Measurements from ENCODE around the gene RUNX2.

RUNX2 gene

DNA sequence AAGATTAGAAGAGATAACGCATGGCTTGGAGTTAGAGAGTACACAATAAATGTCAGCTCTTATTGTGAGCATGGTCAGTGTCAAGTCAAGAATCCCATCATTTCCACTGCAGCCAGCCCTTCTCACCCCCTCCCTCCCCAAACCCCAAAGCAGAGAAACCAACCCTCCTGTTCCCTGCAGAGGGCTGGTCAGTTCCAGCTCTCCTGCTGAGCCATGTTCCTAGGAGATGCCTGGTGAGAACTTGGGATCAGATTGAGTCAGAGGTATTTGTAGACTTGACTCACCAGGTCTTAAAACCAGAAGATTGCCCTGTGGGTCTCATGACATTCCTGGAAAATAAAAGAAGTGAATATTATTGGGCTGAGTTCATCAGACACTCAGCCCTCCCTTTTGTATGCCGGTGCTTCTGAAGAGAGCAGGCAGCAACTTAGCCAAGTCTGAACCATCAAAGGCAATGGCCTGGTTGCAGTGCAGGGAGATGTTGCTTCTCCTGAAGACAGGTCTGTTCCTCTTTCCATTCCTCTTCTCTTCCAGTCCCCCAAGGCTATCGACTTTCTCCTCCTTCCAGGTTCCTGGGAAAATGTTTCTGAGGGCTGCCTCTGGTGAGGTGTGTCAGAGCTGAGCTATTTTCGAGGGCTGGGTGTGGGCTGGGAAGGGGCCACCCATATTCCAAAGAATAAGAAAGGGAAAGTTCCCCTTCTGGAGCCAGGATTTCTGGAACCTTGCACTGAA, 327.8 kb downstream of the RUNX2 start:
- TF ChIP-seq, protein P1, sequence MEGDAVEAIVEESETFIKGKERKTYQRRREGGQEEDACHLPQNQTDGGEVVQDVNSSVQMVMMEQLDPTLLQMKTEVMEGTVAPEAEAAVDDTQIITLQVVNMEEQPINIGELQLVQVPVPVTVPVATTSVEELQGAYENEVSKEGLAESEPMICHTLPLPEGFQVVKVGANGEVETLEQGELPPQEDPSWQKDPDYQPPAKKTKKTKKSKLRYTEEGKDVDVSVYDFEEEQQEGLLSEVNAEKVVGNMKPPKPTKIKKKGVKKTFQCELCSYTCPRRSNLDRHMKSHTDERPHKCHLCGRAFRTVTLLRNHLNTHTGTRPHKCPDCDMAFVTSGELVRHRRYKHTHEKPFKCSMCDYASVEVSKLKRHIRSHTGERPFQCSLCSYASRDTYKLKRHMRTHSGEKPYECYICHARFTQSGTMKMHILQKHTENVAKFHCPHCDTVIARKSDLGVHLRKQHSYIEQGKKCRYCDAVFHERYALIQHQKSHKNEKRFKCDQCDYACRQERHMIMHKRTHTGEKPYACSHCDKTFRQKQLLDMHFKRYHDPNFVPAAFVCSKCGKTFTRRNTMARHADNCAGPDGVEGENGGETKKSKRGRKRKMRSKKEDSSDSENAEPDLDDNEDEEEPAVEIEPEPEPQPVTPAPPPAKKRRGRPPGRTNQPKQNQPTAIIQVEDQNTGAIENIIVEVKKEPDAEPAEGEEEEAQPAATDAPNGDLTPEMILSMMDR (IDR thresholded peaks at IDR 0.05; ENCODE audit: low read depth, low read length, missing control alignments) = no peak
- H3K27ac ChIP-seq = peak overlapping the region; percentile 92
- in situ Hi-C loops (cut with HindIII; ENCODE audit: low pct_ligation_motif_present, low sequenced_read_pairs) = no loop called here
- H3K36me3 ChIP-seq (replicated peaks) = no peaks in the 10 kb centered on the region
- H3K4me3 ChIP-seq (ENCODE audit: low read depth, low read length) = peak overlapping the region; percentile 34
- no peaks in the 10 kb centered on the region for H3K27me3 ChIP-seq (replicated peaks)
- DNase-seq = peak; percentile 98

DNA sequence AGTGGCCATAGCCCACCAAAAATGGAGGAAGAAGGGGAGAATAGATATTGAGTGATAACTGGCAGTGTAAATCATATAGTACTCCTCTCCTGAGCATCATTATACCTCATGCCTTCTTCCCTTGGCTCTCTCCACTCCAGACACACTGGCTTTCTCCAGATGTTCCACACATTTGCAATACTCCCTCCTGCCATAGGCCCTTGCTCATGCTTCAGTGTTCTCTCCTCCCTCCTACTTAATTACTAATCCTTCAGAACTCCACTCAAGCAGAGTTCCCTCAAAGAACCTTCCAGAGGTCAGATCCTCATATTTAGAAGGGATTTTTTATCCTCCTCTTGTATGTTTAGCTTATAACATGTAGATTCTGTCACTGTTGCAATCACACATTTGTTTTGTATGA, 329.1 kb downstream of the RUNX2 start:
- in situ Hi-C loops (cut with HindIII; ENCODE audit: low pct_ligation_motif_present, low sequenced_read_pairs) = no loop called here
- TF ChIP-seq, protein P1 (IDR thresholded peaks at IDR 0.05; ENCODE audit: low read depth, low read length, missing control alignments) = no peak
- H3K27ac ChIP-seq = peak overlapping the region; percentile 92
- no peaks in the 10 kb centered on the region for H3K36me3 ChIP-seq (replicated peaks)
- H3K27me3 ChIP-seq (replicated peaks) = no peaks in the 10 kb centered on the region
- H3K4me3 ChIP-seq (ENCODE audit: low read depth, low read length) = no peak overlapping the region
- DNase-seq = no peak

DNA sequence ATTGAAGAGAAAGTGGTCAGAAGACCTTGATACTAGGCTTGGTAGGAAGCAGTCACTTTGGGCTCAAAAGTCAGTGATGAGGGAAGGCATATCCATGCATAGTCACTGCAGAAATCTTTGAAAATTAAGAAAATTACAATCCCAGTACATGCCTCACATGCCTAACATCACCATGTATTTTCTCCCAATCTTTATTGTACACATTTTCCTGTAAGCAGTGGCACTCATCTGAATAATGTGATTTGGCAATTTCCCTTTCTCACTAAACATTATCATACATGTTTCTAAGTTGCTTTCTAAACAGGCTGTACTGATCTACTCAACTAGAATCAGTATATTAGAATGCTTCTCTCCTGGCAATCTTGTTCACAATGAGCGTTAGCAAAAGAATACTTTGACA, 330.3 kb downstream of the RUNX2 start:
- Histone ChIP-seq H3K27ac (no peak overlapping the region), H3K4me3 (ENCODE audit: low read depth, low read length) (no peak overlapping the region), H3K36me3 (replicated peaks) (no peaks in the 10 kb centered on the region), H3K27me3 (replicated peaks) (no peaks in the 10 kb centered on the region)
- TF ChIP-seq, protein P1 (IDR thresholded peaks at IDR 0.05; ENCODE audit: low read depth, low read length, missing control alignments) = no peak
- in situ Hi-C loops (cut with HindIII; ENCODE audit: low pct_ligation_motif_present, low sequenced_read_pairs) = no loop called here
- no peak for DNase-seq

DNA sequence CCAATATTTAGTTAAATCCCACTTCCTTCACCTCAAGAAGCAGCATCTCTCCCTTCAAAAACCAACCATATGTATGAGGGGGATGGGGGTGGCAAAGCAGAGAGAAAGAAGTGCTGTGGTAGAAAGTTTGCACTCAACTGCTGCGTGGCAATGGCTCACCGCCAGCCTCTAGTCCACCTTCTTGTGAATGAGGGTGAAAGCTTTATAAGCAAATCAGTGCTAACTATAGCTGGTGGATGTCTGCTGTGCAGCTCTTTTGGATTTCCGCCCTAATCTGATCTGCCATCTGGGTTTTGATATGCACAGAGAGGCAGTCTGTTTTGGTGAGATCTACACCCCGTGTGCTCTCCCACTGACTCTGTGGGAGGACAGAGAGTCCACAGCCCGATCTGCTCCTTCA, 330.8 kb downstream of the RUNX2 start:
- Histone ChIP-seq H3K27me3 (replicated peaks) (no peaks in the 10 kb centered on the region), H3K27ac (no peak overlapping the region), H3K36me3 (replicated peaks) (no peaks in the 10 kb centered on the region), H3K4me3 (ENCODE audit: low read depth, low read length) (no peak overlapping the region)
- TF ChIP-seq, protein P1 (IDR thresholded peaks at IDR 0.05; ENCODE audit: low read depth, low read length, missing control alignments) = no peak
- no peak for DNase-seq
- in situ Hi-C loops (cut with HindIII; ENCODE audit: low pct_ligation_motif_present, low sequenced_read_pairs) = no loop called here

DNA sequence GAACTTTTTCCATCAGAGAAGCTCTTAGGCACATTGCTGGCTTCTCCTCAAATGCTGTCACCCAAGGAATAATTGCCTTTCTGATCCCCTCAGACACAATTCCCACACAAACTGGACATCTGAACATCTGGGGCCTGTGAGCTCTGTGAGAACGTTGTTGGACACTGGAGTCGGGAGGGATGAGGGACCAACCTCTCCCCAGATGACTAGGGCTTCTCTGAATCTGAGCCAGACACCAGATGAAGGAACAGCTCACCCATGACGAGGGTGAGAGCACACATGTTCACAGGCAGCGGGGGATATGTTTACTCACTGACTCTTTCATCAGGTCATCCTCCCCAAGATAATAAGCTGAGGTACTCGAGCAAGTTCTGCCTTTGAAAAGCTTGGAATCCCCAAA, 333.5 kb downstream of the RUNX2 start:
- no peaks in the 10 kb centered on the region for H3K27me3 ChIP-seq (replicated peaks)
- no peak overlapping the region for H3K4me3 ChIP-seq (ENCODE audit: low read depth, low read length)
- peak overlapping the region; percentile 50 for H3K27ac ChIP-seq
- H3K36me3 ChIP-seq (replicated peaks) = no peaks in the 10 kb centered on the region
- DNase-seq = peak; percentile 84
- TF ChIP-seq, protein P1 (IDR thresholded peaks at IDR 0.05; ENCODE audit: low read depth, low read length, missing control alignments) = no peak
- in situ Hi-C loops (cut with HindIII; ENCODE audit: low pct_ligation_motif_present, low sequenced_read_pairs) = no loop called here
